Stimulated activated CD4-positive, alpha-beta T cell treated with anti-CD3 and anti-CD28 coated beads, Interleukin-1b, Interleukin-23, amount 100 ng/mL, for 1 hour (primary cell): ENCODE results near the gene UBE2K.
"Not testable (repeated sequence)": the region's sequence is repeated elsewhere in the genome, so short reads cannot be mapped to it uniquely, and the experiment has no call there.

Experiments
- DNase-seq, 2 donors: peaks; one replicate each; pipeline ENCODE4 v3.0.0-alpha.2; 2020; ENCODE audit warnings: low read depth in 2 of 2

The UBE2K gene, protein sequence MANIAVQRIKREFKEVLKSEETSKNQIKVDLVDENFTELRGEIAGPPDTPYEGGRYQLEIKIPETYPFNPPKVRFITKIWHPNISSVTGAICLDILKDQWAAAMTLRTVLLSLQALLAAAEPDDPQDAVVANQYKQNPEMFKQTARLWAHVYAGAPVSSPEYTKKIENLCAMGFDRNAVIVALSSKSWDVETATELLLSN

DNA sequence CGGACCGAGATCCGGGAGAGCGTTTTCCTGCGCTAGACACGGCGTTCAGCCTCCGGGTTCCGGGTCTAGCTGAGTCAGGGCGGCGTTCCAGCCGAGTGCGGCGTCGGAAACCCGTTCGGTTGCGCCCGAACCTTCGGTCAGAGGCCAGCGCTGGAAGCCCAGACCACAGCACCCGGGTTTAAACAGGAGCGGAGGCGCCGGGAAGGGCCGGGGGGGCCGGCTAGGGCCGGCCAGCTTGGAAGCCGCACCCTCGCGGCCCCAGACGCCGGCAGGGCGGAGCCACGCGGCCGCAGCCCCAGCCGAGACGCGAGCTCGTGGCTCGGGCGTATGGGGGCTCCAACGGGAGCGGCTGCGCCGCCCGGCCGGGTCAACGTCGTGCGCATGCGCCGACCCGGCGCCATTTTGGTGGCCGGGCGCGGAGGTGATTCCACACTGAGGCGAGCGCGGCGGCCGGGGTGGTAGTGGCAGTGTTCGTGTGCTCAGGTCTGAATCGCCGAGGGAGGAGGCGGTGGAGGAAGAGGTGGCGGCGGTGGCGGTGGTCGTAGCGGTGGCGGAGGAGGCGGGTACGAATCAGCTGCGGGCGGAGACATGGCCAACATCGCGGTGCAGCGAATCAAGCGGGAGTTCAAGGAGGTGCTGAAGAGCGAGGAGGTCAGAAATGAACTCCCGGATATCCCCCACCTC is at the start of gene UBE2K:
Gene UBE2K (plus strand): TSS at position 397 of the 684 bp plus-strand sequence. CDS start 192 bp downstream, at position 589.
- DNase-seq = peak; percentile 77 to 79

DNA sequence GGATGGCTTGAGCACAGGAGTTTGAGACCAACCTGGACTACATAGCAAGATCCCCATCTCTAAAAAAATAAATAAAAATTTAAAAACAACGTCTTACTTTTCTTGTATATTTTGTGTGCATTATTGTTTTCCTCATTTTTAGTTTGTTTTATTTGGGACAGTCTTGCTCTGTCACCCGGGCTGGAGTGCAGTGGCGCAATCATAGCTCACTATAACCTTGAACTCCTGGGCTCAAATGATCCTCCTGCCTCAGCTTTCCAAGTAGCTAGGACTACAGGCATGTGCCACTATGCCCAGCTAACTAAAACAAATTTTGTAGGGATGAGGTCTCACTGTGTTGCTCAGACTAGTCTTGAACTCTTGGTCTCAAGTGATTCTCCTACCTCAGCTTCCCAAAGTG is 49.7 kb upstream of the UBE2K start:
- DNase-seq = no peak

- no peak for DNase-seq
These were observed 48.9 kb upstream of the UBE2K start for GRCh38 chr4:39648827-39649558.

- no peak for DNase-seq
These were observed 48.2 kb upstream of the UBE2K start for GRCh38 chr4:39649639-39650265.

- DNase-seq = not testable (repeated sequence)
These were observed 46.4 kb upstream of the UBE2K start for GRCh38 chr4:39651586-39651985.

DNA sequence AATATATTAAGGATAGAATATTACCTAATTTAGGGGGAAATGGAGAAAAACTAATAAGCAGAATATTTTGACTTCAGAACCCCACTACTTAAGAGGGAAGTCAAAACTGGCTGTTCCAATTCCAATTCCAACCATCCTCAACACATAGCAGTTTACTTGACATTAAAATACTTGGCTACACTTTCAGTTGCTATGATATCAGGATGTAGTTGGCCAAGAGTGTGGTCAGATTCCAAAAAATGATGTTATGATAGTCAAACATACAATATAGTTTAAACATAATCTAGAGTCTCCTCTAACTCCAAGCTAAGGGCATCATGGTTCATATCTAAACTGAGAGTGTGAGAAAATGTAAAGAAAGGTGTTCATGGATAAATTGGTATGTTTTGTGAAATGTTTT is 42.7 kb upstream of the UBE2K start:
- no peak for DNase-seq

- DNase-seq = no peak
These were observed 42.1 kb upstream of the UBE2K start for GRCh38 chr4:39655876-39656275.

- not testable (repeated sequence) for DNase-seq
These were observed 41.3 kb upstream of the UBE2K start for GRCh38 chr4:39656638-39657037.

GRCh38 chr4:39657465-39657864 is 40.5 kb upstream of the UBE2K start:
- no peak for DNase-seq

- no peak for DNase-seq
These were observed 39.2 kb upstream of the UBE2K start for GRCh38 chr4:39658756-39659155.

DNA sequence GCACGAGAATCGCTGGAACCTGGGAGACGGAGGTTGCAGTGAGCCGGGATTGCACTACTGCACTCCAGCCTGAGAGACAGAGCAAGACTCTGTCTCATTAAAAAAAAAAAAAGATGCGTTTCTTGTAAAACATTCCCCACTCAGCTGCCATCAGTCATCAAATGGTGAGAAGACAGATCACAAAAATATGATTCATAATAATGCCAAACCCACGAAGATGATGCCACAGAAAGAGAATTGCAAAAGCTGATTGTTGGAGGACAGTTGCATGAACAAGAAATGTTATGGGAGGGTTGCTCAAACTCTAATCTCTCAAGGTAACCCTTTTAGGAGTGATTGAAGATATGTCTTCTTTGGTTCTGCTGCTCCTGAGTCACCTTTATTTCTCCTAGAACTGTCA is 37.9 kb upstream of the UBE2K start:
- DNase-seq = no peak

DNA sequence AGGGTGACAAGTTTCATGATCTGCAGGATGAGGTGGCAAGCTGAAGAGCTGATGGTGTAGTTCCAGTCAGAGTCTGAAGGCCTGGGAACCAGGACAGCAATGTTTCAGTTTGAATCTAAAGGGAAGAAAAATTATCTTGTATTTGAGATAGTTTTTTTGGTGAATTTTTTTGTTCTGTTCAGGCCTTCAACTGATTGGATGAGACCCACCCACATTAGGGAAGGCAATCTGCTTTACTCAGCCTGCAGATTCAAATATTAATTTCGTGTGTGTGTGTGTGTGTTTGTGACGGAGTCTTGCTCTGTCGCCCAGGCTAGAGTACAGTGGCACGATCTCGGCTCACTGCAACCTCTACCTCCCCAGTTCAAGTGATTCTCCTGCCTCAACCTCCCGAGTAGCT is 37.2 kb upstream of the UBE2K start:
- no peak for DNase-seq

DNA sequence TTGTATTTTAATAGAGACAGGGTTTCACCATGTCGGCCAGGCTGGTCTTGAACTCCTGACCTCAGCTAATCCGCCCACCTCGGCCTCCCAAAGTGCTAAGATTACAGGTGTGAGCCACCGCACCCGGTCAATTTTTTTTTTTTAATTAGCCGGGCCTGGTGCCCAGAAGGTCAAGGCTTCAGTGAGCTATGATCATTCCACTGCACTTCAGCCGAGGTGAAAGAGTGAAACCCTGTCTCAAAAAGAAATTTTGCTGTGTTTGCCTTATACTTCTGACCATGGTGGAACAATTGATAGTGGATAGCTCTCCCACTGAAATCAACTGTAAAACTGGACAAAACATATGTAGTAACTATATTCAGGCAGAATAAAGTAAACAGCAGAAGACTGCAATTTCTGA is 35.3 kb upstream of the UBE2K start:
- DNase-seq = no peak

DNA sequence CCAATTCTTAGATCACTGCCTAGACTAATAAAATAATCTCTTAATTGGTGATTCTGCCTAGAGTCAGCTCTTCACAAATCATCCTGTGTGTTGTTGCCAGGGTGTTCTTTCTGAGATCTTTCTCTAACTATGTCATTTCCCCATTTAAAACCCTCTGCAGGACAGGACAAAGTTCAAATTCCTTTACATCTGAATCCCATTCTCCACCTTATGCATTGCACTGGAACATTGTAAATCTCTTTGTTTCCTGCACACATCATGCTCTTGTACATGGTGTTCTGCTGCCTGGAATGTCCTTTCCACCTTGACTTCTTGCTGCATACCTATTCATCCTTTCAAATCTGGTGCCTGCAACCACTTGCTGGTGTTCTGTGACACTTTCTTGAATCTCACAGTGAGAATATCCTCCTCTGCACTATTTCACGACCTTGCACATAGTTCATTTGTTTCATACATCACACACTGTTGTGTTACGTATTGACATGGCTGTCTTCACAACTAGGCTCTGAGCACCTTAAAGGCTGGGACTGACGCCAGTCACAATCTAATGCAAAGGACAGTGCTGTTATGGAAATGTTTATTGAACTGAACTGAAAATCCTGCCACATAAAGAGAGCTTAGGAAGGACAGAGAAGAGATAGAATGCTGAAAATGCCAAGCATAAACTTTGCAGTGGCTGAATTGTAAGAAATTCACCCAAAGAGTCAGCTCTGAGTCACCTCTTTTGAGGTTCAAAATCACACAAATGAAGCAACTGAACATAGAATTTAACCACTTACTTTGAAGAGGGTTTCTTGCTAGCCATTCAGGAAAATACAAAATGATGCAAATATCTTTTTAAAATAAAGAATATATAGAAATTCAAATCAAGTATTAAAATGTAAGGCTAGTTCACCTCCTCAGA is 32.9 kb upstream of the UBE2K start:
- DNase-seq = no peak

- DNase-seq = no peak
These were observed 30.2 kb upstream of the UBE2K start for GRCh38 chr4:39667706-39668105.

GRCh38 chr4:39668887-39669286 is 29.0 kb upstream of the UBE2K start:
- DNase-seq = no peak

- DNase-seq = not testable (repeated sequence)
These were observed 27.6 kb upstream of the UBE2K start for GRCh38 chr4:39670296-39670695.

DNA sequence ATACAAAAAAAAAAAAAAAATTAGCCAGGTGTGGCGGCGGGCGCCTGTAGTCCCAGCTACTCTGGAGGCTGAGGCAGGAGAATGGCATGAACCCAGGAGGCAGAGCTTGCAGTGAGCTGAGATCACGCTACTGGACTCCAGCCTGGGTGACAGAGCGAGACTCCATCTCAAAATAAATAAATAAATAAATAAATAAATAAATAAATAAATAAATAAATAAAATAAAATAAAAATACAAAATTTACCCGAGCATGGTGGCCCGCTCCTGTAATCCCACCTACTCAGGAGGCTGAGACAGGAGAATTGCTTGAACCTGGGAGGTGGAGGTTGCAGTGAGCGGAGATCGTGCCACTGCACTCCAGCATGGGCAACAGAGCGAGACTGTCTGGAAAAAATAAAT is 22.3 kb upstream of the UBE2K start:
- not testable (repeated sequence) for DNase-seq

- DNase-seq = not testable (repeated sequence)
These were observed 16.9 kb upstream of the UBE2K start for GRCh38 chr4:39681003-39681402.

GRCh38 chr4:39682138-39682537 is 15.8 kb upstream of the UBE2K start:
- DNase-seq = no peak

- no peak for DNase-seq
These were observed 11.9 kb upstream of the UBE2K start for GRCh38 chr4:39685990-39686389.
